ENCODE data around the gene GRIPAP1.

The GRIPAP1 gene

DNA sequence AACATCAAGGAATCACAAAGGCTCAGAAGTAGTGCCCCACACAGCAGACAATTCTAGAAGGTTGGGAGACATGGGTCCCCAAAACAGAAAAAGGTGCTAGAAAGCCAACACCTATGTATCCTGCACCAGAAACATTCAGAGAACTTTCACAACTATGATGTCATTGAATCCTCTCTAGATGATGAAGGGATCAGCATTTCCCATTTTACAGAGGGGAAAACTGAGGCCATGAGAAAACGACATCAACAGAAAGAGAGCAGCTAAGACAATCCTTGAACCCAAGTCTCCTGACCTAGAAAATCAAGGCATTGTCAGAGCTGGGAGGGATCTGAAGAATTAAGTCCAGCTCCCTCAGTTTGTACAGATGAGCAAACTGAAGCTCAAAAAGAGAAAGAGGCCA is 33.7 kb downstream of the GRIPAP1 start:
- intact Hi-C loops (cut with DNase I), result no loop called here
- no peak for DNase-seq

DNA sequence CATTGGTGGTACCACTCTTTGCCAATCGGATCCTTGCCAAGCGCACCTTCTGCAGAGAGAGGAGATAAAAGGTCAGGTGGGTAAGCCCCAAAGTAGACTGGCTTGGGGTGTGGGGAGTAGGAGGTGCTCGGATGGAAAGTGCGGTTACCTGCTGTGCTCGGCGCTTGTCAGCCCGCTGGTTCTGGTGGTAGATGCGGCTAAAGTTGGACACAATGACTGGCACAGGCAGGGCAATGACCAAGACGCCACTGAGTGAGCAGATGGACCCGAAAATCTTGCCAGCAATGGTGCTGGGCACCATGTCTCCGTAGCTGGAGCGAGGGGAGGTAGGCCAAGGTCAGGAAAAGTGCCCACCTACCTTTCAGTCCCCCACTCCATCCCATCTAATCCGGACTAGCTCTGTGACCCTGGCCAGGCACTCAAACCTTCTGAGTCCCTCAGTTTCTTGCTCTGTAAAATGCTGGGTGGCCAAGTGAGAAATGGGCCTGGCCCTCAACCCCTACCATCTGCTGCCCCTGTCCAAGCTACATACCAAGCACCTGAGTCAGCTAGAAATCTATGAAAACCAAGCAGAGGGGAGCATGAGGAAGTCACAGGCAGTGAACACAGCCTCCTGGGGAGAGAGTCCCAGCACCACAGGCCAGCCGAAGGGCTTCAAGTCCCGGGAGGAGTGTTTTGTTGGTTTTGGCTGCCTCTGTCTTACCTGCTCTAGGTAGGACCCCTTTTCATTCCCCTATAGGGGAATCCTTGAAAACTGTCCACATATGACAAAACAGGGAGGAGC is 35.1 kb downstream of the GRIPAP1 start:
- intact Hi-C loops (cut with DNase I), result no loop called here
- DNase-seq, result peak in 1 of 10 donors; percentile 2

DNA sequence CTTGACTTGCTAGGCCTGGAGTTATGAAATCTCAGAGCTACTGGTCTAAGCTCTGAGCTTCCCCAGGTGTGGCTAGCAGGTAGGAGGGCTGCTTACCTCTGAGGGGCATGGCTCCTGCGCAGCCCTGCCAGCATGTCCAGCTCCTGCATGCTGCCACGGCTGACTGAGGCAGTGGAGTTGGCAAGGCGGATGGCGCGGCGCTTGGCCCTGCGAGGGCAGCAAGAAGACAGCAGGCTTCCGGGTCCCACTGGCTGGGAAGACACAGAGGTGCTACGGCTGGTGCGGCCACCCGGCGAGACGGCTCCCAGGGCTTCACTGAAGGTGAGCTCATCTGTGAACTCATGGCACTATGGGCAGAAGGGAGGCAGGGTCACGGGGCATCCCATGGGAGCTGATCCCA is 36.1 kb downstream of the GRIPAP1 start:
- intact Hi-C loops (cut with DNase I), result no loop called here
- peak in 1 of 10 donors; percentile 73 for DNase-seq

DNA sequence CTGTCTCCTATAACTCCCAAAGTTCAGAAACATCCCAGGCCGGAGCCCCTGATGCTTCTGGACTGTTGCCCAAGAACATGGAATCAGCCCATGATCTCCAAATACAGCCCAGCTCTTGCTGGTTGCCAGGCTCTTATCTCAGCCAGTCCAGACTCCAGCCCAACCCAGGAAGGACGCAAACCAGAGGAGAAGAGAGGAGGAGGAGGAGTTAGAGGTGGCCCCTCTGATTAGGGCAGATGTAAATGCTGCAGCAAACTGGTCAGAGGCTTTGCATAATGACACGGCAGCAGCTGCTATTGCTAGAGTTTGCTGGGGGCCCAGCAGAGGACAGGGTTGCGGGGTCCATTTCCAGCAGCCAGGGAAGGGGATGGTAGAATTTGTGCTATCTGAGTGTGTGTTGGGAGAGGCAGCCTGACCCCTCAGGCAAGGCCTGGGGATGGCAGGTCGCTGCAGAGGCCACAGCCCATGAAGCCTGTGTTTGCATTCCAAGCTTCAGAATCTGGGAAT is 40.4 kb downstream of the GRIPAP1 start:
- intact Hi-C loops (cut with DNase I), result no loop called here
- peak in 1 of 10 donors; percentile 20 for DNase-seq

GRCh38 chrX:48960291-48960690 is 41.8 kb downstream of the GRIPAP1 start:
- peak in 1 of 10 donors; percentile 1 for DNase-seq
- intact Hi-C loops (cut with DNase I), result no loop called here

GRCh38 chrX:48958635-48959094 is 43.4 kb downstream of the GRIPAP1 start:
- intact Hi-C loops (cut with DNase I), result loop anchor here (5.0 kb wide), 3 partner anchors 41 to 149 kb away; partner anchors contain the start of genes PIM2 and TFE3
- DNase-seq, result peak in 4 of 10 donors; percentile 4 to 86 (median 19)

GRCh38 chrX:48957827-48958634 is 44.0 kb downstream of the GRIPAP1 start:
- intact Hi-C loops (cut with DNase I), result loop anchor here (5.0 kb wide), 3 partner anchors 41 to 149 kb away; partner anchors contain the start of genes PIM2 and TFE3
- peak; percentile 92 to 100 (median 94) for DNase-seq

DNA sequence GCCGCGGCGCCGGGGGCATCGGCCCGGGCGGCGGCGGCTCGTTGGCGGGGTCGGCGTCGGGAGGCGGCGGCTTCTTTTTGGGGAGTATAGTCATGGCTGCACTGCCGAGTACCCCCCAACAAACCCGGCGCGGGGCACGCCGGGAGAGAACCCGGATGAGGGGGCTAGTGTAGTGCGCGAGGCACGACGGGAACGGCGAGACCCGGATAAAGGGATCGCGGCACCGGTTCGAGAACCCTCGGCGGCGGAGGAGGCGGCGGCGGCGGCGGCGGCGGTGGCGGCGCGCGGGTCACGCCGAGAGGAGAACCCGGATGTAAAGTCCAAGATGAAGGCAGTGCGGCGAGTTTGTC is 44.6 kb downstream of the GRIPAP1 start, which contains the start of gene OTUD5:
Gene OTUD5 (minus strand): TSS at position 131 of the 350 bp plus-strand sequence. CDS start 37 bp downstream, at position 94.
- peak; percentile 58 to 95 (median 68) for DNase-seq
- intact Hi-C loops (cut with DNase I), result loop anchor here (5.0 kb wide), 3 partner anchors 40 to 150 kb away; partner anchors contain the start of genes PIM2 and TFE3

DNA sequence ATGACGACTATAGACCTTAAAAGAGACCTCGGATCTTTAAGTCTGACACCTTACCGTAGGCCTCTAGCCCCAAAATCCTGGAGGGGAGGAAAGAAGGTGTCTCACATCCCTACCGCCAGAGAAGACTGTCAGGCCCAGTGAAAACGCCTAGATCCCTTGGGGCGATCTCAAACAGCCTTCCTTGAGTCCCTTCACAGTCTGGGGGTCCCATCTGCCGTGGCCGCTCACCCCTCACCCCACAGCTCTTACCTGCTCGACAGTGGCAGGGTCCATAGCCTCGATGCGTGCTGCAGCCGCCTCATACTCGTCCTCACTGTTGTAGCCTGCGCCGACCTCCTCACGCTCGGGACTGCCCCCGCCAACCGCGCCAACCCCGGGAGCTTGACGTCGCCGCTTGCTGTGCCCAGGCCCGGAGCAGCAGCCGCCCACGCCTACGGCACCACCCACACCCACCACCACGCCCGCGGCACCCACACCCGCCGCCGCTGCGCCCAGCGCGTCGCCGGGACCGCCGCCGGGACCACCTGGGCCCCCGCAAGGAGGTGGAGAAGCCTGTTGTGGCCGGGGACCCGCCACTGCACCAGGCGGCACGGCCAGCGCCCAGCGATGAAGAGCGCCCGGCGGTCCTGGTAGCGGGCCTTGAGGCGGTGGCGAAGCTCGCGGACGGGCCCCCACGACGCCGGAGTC is 45.2 kb downstream of the GRIPAP1 start:
- intact Hi-C loops (cut with DNase I), result loop anchor here (5.0 kb wide), 3 partner anchors 40 to 150 kb away; partner anchors contain the start of genes PIM2 and TFE3
- peak in 3 of 10 donors; percentile 74 to 90 (median 80) for DNase-seq

- intact Hi-C loops (cut with DNase I), result no loop called here
- peak in 1 of 10 donors; percentile 27 for DNase-seq
Measured at GRCh38 chrX:48948589-48948988, 53.5 kb downstream of the GRIPAP1 start.

- DNase-seq, result peak in 8 of 10 donors; percentile 19 to 91 (median 36)
- intact Hi-C loops (cut with DNase I), result no loop called here
Measured at GRCh38 chrX:48945517-48946348, 56.3 kb downstream of the GRIPAP1 start.

- intact Hi-C loops (cut with DNase I), result no loop called here
Measured at GRCh38 chrX:48942895-48943294, 59.2 kb downstream of the GRIPAP1 start.

DNA sequence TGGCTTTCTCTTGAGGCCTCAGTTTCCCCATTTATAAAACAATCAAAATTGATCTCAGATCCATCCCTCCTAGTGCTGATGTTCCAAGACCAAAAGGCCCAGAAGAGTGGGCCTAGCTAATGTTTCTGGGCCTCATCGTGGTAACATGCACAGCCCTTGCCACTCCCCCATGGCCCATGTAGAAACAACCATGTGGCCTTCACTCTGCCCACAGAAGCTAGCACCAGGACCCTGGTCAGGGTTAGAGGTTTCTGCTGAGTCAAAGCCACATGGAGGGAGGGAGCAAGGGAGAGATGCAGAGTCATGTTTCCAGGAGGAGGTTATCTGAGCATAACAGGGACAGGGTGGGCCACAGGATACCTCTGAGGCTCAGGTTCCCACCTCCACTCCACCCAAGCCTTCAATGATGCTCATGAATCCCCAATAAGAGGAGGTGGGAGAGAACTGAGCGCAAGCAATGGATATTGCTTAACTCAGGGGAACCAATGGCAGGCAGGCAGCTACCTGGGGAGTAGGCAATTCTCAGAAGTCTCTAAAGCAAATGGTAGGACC is 61.6 kb downstream of the GRIPAP1 start:
- DNase-seq, result peak in 1 of 10 donors; percentile 22
- intact Hi-C loops (cut with DNase I), result no loop called here

More at GRCh38 chrX:48942895-48943294, 59.2 kb downstream of the GRIPAP1 start:
- DNase-seq, result no peak

DNA sequence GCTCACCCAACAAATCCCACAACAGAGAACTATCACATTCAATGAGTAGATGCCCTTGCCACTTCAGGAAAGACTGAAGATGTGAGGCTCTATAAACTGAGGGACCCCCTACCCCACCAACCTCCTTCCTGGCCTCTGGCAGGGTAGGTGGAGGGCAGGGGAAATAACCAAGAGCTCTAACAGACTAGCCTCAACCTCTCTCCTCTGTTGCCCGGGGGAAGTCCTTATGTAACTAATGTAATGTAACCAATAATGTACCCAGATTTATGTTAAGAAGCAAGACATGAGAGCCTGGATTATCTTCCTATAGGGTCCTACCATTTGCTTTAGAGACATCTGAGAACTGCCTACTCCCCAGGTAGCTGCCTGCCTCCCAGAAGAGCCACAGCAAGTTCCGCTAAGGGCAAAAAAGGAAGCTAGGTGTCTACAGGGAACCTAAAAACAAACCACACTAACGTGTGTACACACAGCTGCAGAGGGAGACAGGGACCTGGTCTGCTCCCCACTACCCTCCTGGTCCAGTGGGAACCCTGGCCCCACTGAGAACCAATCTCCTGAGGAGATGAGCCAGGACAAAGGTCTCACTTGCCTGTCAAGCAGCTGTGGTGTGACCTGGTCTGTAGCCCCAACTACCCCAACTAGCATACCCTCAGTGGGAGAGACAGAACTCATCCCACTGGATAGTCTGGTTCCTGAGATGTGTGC is 62.4 kb downstream of the GRIPAP1 start:
- peak in 2 of 10 donors; percentile 4 to 45 for DNase-seq
- intact Hi-C loops (cut with DNase I), result no loop called here

DNA sequence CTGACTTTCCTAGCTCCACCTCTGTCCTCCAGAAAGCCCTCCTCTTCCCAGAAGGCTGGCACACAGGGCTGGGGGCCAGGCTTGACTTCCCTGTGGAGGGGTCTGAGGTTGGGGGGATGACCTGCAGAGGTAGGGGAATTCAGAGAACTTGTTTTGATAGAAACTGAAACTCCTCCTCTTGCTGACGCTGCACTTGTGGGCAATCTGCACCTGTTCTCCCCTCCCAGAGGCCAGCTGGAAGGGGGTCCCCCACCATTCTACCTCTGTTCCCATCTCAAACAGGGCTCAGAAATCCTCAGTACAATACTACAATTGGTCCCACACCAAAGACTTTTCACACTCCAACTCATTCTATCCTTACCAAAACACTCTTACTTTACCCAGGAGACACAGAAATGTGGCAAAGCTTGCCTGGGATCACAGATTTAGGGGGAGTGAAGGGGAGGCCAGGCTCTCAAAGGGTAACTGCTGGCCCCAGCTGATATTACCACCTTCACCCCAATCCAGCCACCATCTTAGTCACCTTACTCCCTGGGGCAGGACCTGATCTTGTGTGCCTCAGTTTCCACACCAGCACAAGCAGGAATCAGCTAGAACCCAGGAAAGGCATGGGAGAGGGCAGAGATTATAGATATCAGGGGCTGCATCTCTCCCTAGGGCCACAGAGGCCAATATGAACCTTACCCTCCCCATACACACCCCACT is 63.2 kb downstream of the GRIPAP1 start:
- peak in 2 of 10 donors; percentile 24 for DNase-seq
- intact Hi-C loops (cut with DNase I), result no loop called here

DNA sequence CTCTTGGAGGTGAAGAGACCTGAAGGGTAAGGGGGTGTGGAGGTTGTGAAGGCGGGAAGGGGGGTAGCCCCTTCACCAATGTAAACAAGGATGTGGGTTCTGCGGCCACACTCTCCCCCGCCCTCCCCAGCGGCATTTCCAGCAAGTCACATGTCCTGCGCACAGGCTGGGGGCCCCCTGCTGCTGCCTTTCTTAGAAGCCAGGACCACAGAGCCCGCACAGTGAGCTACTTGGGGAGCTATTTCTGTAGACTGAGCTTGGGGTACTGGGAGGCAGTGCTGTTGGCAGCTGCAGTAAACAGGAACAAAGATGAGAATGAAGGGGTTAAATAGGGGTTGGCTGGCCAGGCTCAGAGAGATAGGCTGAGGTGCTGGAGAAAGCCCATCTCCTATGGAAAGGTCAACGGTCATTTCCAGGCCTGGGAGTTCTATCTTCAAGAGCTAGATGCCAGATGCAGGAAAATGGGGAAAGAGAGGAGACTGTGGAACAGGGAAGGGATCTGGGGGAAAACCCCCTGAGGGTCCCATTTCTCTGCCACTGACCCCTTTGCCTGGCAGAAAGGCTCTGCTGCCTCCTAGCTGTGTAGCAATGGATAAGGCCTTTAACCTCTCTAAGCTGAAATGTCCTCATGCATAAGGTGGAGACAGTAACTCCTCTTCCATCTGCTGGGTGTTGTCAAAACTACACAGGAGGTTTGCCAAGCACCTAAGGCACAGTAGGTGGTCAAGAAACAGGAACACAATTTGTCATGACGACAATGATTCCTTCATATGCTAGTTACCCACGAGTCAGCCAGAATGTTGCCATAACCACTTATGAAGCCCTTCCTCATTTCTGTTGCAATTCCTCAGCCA is 64.8 kb downstream of the GRIPAP1 start:
- intact Hi-C loops (cut with DNase I), result no loop called here
- peak in 4 of 10 donors; percentile 15 to 87 (median 58) for DNase-seq
